SK-N-SH treated with all-trans-retinoic acid at 6 μM for 48 hours (cell line): ENCODE data around the gene IGF1R.

Experiments
- ATAC-seq: fragments of 200-7000 bp; cut with Tn5 transposase; 3 replicates; pipeline ENCODE4 v1.9.1; 2020; ENCODE audit warnings: mild to moderate bottlenecking, moderate library complexity
- CREB5 ChIP-seq: fragments of 250-450 bp; sonication (Bioruptor Pico); IDR thresholded peaks from 2 replicates; pipeline ENCODE4 v1.5.1; 2020; ENCODE audit warnings: low read depth, mild to moderate bottlenecking, moderate library complexity
- CSDC2 ChIP-seq: fragments of 250-450 bp; sonication (Bioruptor Pico); IDR thresholded peaks from 2 replicates; pipeline ENCODE4 v1.5.0; 2020; ENCODE audit warnings: mild to moderate bottlenecking, moderate library complexity
- ESRRG ChIP-seq: fragments of 250-450 bp; sonication (Bioruptor Pico); IDR thresholded peaks from 2 replicates; pipeline ENCODE4 v1.6.1; 2021; ENCODE audit warnings: mild to moderate bottlenecking
- GLIS3 ChIP-seq: fragments of 250-450 bp; sonication (Bioruptor Pico); IDR thresholded peaks from 2 replicates; pipeline ENCODE4 v1.5.0; 2020; ENCODE audit warnings: mild to moderate bottlenecking, moderate library complexity
- ISL1 ChIP-seq: fragments of 250-450 bp; sonication (Bioruptor Pico); IDR thresholded peaks from 2 replicates; pipeline ENCODE4 v2.1.2; 2022; ENCODE audit warnings: mild to moderate bottlenecking, moderate library complexity
- OSR1 ChIP-seq: fragments of 250-450 bp; sonication (Bioruptor Pico); IDR thresholded peaks from 2 replicates; pipeline ENCODE4 v1.8.0; 2022; ENCODE audit warnings: moderate library complexity, mild to moderate bottlenecking, inconsistent platforms
- PATZ1 ChIP-seq: fragments of 250-450 bp; sonication (Bioruptor Pico); IDR thresholded peaks from 2 replicates; pipeline ENCODE4 v1.8.0; 2020; ENCODE audit warnings: mild to moderate bottlenecking, moderate library complexity, borderline replicate concordance
- POU6F1 ChIP-seq: fragments of 250-450 bp; sonication (Bioruptor Pico); IDR thresholded peaks from 2 replicates; pipeline ENCODE4 v1.8.0; 2021; ENCODE audit warnings: low read depth, mild to moderate bottlenecking, moderate library complexity, borderline replicate concordance
- PPARA ChIP-seq: fragments of 250-450 bp; sonication (Bioruptor Pico); IDR thresholded peaks from 2 replicates; pipeline ENCODE4 v1.5.0; 2020; ENCODE audit warnings: mild to moderate bottlenecking, borderline replicate concordance
- SNAI2 ChIP-seq: fragments of 250-450 bp; sonication (Bioruptor Pico); IDR thresholded peaks from 2 replicates; pipeline ENCODE4 v1.5.0; 2020; ENCODE audit warnings: mild to moderate bottlenecking, moderate library complexity
- TCF4 ChIP-seq: fragments of 250-450 bp; sonication (Bioruptor Pico); IDR thresholded peaks from 2 replicates; pipeline ENCODE4 v1.8.0; 2021; ENCODE audit warnings: mild to moderate bottlenecking, moderate library complexity, borderline replicate concordance
- TOX ChIP-seq: fragments of 250-450 bp; sonication (Bioruptor Pico); IDR thresholded peaks from 2 replicates; pipeline ENCODE4 v1.8.0; 2021; ENCODE audit warnings: mild to moderate bottlenecking, moderate library complexity, borderline replicate concordance
- ZC3H10 ChIP-seq: fragments of 250-450 bp; sonication (Bioruptor Pico); IDR thresholded peaks from 2 replicates; pipeline ENCODE4 v1.5.1; 2021; ENCODE audit warnings: mild to moderate bottlenecking, moderate library complexity
- ZFP3 ChIP-seq: fragments of 250-450 bp; sonication (Bioruptor Pico); IDR thresholded peaks from 2 replicates; pipeline ENCODE4 v1.5.0; 2020; ENCODE audit warnings: mild to moderate bottlenecking, moderate library complexity
- ZFP30 ChIP-seq: fragments of 450-650 bp; formaldehyde crosslinking; IDR thresholded peaks from 2 replicates; pipeline ENCODE4 v1.5.0; 2022; ENCODE audit warnings: mild to moderate bottlenecking, moderate library complexity
- ZNF565 ChIP-seq: fragments of 450-650 bp; formaldehyde crosslinking; conservative IDR thresholded peaks from 2 replicates; pipeline ENCODE4 v1.5.0; 2020; ENCODE audit warnings: low read depth, mild to moderate bottlenecking, moderate library complexity
- ZNF70 ChIP-seq: fragments of 450-650 bp; formaldehyde crosslinking; IDR thresholded peaks from 2 replicates; pipeline ENCODE4 v1.5.0; 2020; ENCODE audit warnings: mild to moderate bottlenecking, moderate library complexity
- ZNF8 ChIP-seq: fragments of 450-650 bp; formaldehyde crosslinking; IDR thresholded peaks from 2 replicates; pipeline ENCODE4 v1.5.0; 2020; ENCODE audit warnings: mild to moderate bottlenecking, moderate library complexity
- TF ChIP-seq, protein P1 (sequence below): fragments of 250-450 bp; sonication (Bioruptor Pico); IDR thresholded peaks from 2 replicates; pipeline ENCODE4 v1.5.1; 2021; ENCODE audit warnings: mild to moderate bottlenecking, moderate library complexity

IGF1R gene

GRCh38 chr15:98604983-98605382 is 43.4 kb upstream of the IGF1R start:
- no peak for ATAC-seq
- no peak for TF ChIP-seq ZFP3 (CRISPR knock-in tag)
- no peak for TF ChIP-seq ZFP30 (CRISPR knock-in tag)
- TF ChIP-seq CSDC2 (CRISPR knock-in tag), result no peak
- TF ChIP-seq TOX, result no peak

GRCh38 chr15:98609144-98609852 is 39.0 kb upstream of the IGF1R start:
- ATAC-seq, result peak; percentile 73
- TF ChIP-seq GLIS3 (CRISPR knock-in tag) (no peak), POU6F1 (no peak)
- TF ChIP-seq, all 23 proteins: peak for 0

DNA sequence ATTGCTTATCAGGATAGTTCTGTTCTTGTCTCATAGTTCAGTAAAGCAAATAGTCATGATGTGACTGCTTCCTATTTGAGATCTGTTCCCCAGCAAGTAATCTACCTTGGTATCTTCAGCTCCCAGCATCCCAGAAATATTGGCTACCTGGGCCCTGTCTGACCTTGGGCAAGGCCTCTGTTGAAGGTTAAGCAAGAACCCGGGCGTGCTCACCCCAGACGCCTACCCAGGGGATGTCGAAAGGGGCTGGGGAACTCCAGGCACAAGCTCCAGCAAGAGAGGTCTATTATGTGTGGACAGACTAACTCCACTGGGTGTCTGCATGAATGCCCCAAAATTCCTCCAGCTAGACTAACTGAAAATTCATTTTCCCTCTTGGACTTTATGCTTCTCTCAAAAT is 37.3 kb upstream of the IGF1R start:
- ATAC-seq, result no peak

GRCh38 chr15:98611808-98612207 is 36.5 kb upstream of the IGF1R start:
- no peak for ATAC-seq
- no peak for TF ChIP-seq PPARA
- no peak for TF ChIP-seq ZC3H10 (CRISPR knock-in tag)
- no peak for TF ChIP-seq ZNF565 (CRISPR knock-in tag)
- no peak for TF ChIP-seq ISL1 (CRISPR knock-in tag)
- no peak for TF ChIP-seq ZFP30 (CRISPR knock-in tag)
- TF ChIP-seq TOX, result no peak
- TF ChIP-seq GLIS3 (CRISPR knock-in tag), result no peak
- TF ChIP-seq, protein P1, sequence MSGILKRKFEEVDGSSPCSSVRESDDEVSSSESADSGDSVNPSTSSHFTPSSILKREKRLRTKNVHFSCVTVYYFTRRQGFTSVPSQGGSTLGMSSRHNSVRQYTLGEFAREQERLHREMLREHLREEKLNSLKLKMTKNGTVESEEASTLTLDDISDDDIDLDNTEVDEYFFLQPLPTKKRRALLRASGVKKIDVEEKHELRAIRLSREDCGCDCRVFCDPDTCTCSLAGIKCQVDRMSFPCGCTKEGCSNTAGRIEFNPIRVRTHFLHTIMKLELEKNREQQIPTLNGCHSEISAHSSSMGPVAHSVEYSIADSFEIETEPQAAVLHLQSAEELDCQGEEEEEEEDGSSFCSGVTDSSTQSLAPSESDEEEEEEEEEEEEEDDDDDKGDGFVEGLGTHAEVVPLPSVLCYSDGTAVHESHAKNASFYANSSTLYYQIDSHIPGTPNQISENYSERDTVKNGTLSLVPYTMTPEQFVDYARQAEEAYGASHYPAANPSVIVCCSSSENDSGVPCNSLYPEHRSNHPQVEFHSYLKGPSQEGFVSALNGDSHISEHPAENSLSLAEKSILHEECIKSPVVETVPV (CRISPR knock-in tag), result no peak
- no peak for TF ChIP-seq SNAI2
- TF ChIP-seq ZNF70, result no peak

More for the DNA sequence above, 37.3 kb upstream of the IGF1R start:
- TF ChIP-seq ISL1 (CRISPR knock-in tag), result no peak
- TF ChIP-seq PATZ1 (CRISPR knock-in tag), result no peak
- no peak for TF ChIP-seq OSR1 (CRISPR knock-in tag)

GRCh38 chr15:98612490-98613110 is 35.7 kb upstream of the IGF1R start:
- TF ChIP-seq ZFP30 (CRISPR knock-in tag), result no peak
- no peak for TF ChIP-seq POU6F1
- TF ChIP-seq PPARA, result no peak
- TF ChIP-seq CSDC2 (CRISPR knock-in tag), result no peak
- no peak for TF ChIP-seq ESRRG (CRISPR knock-in tag)
- no peak for TF ChIP-seq ZNF565 (CRISPR knock-in tag)
- TF ChIP-seq TCF4 (CRISPR knock-in tag), result no peak
- TF ChIP-seq ZNF8 (CRISPR knock-in tag), result no peak
- TF ChIP-seq OSR1 (CRISPR knock-in tag), result no peak

GRCh38 chr15:98614681-98615080 is 33.7 kb upstream of the IGF1R start:
- no peak for ATAC-seq
- TF ChIP-seq POU6F1, result no peak
- TF ChIP-seq PPARA, result no peak
- no peak for TF ChIP-seq TCF4 (CRISPR knock-in tag)
- TF ChIP-seq ZFP30 (CRISPR knock-in tag), result no peak
- no peak for TF ChIP-seq SNAI2
- TF ChIP-seq ZC3H10 (CRISPR knock-in tag), result no peak
- no peak for TF ChIP-seq PATZ1 (CRISPR knock-in tag)
- no peak for TF ChIP-seq CREB5

More at GRCh38 chr15:98612490-98613110, 35.7 kb upstream of the IGF1R start:
- no peak for ATAC-seq
